Suppressor macrophage (primary cell): ENCODE results near the gene ARHGAP15.

Experiments
- DNase-seq, 4 experiments: peaks; one replicate each; pipeline ENCODE4 v3.0.0-alpha.2; 2020 to 2022

ARHGAP15 gene

DNA sequence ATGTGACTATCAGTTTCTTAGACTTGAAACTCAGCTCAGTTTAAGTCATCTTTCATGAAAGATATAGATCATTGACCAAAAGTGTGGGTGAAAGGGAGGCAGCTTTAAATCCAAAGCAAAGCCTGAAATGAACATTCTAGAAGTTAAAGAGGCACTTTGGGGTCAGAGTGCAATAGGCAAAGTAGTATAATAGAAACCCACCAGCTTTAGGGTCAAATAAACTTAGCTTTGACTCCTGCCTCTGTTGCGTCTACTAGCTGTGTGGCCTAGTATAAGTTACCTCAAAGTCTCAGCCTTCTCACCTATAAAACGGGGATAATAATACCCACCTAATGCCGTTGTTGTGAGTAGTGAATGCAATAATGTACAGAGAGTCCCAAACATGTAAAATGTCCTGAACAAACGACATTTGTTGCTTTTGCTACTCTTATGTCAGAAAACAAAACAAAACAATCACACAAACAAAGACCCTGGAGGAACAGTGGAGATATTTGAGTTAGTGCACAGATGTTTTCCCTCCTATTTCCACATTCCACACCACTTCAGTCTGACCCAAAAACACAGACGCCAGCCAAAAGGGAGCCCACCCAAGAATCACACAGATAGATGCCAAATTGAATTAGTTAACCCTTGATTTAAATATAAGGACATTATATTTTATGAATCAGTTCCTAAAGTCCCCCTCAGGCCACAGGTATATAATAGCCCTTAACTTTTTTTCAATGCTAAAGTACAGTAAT is 657.0 kb downstream of the ARHGAP15 start:
- DNase-seq: no peak

DNA sequence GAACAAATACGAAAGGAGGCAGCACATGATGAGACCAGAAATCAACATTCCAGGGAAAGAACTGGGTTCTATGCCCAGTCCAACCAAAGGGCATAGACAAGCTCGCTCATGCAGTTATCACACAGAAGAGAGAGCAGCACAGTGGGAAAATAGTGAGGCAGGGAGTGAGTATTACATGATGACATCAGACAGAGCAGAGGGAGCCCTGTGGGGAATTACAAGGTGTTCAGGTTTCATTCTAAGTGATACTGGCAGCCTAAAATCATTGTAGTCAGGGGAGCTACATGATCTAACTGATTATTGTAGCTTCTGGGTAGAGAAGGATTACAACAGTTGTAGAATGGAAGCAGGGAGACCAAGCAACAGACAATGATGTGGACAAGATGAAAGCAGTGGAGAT is 658.5 kb downstream of the ARHGAP15 start:
- DNase-seq: no peak

- no peak for DNase-seq
Observed at GRCh38 chr2:143792602-143793001, 663.4 kb downstream of the ARHGAP15 start.

- no peak for DNase-seq
Observed at GRCh38 chr2:143793381-143793780, 664.2 kb downstream of the ARHGAP15 start.

- DNase-seq: no peak
Observed at GRCh38 chr2:143796051-143796450, 666.8 kb downstream of the ARHGAP15 start.

GRCh38 chr2:143801561-143801960 is 672.3 kb downstream of the ARHGAP15 start:
- DNase-seq: no peak

GRCh38 chr2:143802242-143802641 is 673.0 kb downstream of the ARHGAP15 start:
- no peak for DNase-seq

DNA sequence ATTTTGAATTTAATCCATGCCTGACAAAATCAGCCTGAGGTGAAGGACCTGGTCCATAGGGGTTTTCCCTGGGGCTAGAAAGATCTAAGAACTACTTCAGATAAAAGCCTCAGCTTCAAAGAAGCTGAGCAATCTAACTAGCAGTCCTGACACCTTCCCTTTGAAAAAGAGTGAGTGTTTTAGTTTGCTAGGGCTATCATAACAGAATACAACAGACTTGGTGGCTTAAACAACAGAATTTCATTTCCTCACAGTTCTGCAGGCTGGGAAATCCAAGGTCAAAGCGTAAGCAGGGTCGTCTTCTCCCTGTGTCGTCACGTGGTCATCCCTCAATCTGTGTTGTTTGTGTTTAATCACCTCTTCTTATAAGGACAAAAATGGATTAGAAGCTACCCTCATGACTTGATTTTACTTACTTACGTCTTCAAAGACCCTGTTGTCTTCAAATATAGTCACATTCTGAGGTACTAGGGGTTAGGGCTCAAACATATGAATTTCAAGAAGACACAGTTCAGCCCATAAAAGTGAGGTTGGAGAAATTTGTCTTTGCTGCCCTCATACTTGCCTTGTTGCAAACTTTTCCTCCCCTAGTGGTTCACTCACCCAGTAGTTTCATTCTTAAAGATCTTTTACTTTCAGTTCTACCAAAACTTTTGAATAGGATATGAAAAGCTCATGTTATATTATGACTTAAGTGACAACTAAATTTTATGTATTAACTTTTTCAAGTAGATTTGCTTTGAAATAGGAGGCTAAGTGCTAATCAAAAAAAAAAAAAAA is 673.8 kb downstream of the ARHGAP15 start:
- no peak for DNase-seq

- DNase-seq: no peak
Observed at GRCh38 chr2:143803936-143804335, 674.7 kb downstream of the ARHGAP15 start.

- DNase-seq: no peak
Observed at GRCh38 chr2:143805666-143806065, 676.4 kb downstream of the ARHGAP15 start.

GRCh38 chr2:143807192-143807591 is 678.0 kb downstream of the ARHGAP15 start:
- DNase-seq: peak in 1 of 4 experiments; percentile 15

- DNase-seq: peak; percentile 25 to 69 (median 49)
Observed at GRCh38 chr2:143807671-143808070, 678.5 kb downstream of the ARHGAP15 start.

- DNase-seq: peak in 1 of 4 experiments; percentile 12
Observed at GRCh38 chr2:143808166-143808565, 678.9 kb downstream of the ARHGAP15 start.

DNA sequence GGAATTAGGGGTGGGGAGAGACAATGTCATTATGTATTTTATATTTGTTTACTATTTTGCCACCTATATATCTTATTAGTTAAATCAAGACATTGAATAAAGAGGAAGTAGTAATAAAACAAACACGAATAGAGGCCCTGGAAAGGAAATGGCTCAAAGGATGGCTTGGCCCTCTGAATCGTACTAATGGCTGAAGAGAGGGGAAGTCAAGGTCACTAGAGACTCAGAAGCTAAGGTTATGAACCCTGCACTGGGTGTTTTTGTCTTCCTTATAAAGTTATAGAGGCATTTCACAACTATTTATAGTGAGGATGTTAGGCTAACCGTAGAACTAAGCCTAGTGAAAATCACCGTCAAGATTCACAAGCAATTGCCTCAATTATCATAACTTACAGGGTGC is 685.9 kb downstream of the ARHGAP15 start:
- DNase-seq: peak in 2 of 4 experiments; percentile 5 to 6

GRCh38 chr2:143816916-143817315 is 687.7 kb downstream of the ARHGAP15 start:
- DNase-seq: no peak
